ENCODE results near the gene LPP.

The LPP gene

GRCh38 chr3:188901126-188901525, 747.2 kb downstream of the LPP start:
- H3K4me2 ChIP-seq (ENCODE audit: low read length), result no peak overlapping the region
- H3K4me1 ChIP-seq (ENCODE audit: control insufficient read depth, low read length), result no peaks in the 10 kb centered on the region
- H3K79me2 ChIP-seq (ENCODE audit: control insufficient read depth, low read length), result no peaks in the 10 kb centered on the region
- TF ChIP-seq, protein P1, sequence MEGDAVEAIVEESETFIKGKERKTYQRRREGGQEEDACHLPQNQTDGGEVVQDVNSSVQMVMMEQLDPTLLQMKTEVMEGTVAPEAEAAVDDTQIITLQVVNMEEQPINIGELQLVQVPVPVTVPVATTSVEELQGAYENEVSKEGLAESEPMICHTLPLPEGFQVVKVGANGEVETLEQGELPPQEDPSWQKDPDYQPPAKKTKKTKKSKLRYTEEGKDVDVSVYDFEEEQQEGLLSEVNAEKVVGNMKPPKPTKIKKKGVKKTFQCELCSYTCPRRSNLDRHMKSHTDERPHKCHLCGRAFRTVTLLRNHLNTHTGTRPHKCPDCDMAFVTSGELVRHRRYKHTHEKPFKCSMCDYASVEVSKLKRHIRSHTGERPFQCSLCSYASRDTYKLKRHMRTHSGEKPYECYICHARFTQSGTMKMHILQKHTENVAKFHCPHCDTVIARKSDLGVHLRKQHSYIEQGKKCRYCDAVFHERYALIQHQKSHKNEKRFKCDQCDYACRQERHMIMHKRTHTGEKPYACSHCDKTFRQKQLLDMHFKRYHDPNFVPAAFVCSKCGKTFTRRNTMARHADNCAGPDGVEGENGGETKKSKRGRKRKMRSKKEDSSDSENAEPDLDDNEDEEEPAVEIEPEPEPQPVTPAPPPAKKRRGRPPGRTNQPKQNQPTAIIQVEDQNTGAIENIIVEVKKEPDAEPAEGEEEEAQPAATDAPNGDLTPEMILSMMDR (IDR thresholded peaks at IDR 0.05; ENCODE audit: low read depth, low read length, poor library complexity, severe bottlenecking), result no peak
- TF ChIP-seq EZH2phosphoT487 (IDR thresholded peaks at IDR 0.05; ENCODE audit: borderline replicate concordance, low read length), result no peak
- H3K9me3 ChIP-seq (ENCODE audit: control insufficient read depth, insufficient read depth, low read length), result no peaks in the 10 kb centered on the region
- no peaks in the 10 kb centered on the region for H3K27me3 ChIP-seq (ENCODE audit: control insufficient read depth, low read length)
- no peaks in the 10 kb centered on the region for H4K20me1 ChIP-seq (ENCODE audit: control insufficient read depth, insufficient read depth, low read depth, low read length)
- H3K27ac ChIP-seq (ENCODE audit: low read depth, low read length), result no peak overlapping the region
- no peak overlapping the region for H3K4me3 ChIP-seq (ENCODE audit: low read length)
- H3F3A ChIP-seq (ENCODE audit: control insufficient read depth, insufficient read depth), result no peaks in the 10 kb centered on the region
- no peaks in the 10 kb centered on the region for H3K36me3 ChIP-seq (ENCODE audit: control insufficient read depth, low read length)
- no peaks in the 10 kb centered on the region for H3K9me2 ChIP-seq (replicated peaks; ENCODE audit: control insufficient read depth, low read length)

DNA sequence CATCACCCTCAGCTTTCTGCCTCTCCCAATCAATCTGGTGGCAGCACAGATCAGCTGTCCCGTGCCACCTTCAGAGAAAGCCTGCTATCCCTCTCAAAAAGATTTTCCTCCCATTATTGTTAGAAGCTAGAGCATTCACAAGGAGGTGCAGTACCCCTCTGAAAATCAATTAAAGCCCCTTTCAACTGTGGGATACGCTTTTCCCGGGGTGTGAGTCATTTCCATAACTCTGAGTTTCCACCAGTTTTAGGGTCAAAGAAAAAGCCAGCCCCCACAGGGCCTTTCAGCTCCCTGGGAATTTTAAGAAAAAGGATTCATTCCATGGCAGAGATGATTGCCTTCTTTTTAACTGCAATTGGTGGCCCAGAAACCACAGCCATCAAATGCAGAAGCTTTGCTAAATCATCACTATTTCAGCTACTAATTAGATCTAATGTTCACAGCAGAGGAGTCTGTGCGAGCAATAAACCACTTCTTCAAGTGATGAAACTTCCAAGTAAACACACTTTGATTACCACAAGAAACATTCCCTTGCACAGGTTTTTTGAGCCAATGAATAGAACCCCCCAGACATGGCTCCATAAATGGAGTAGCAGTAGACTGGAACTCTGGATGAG, 747.8 kb downstream of the LPP start:
- H4K20me1 ChIP-seq (ENCODE audit: control insufficient read depth, insufficient read depth, low read depth, low read length), result no peaks in the 10 kb centered on the region
- H3K4me2 ChIP-seq (ENCODE audit: low read length), result no peak overlapping the region
- no peaks in the 10 kb centered on the region for H3K79me2 ChIP-seq (ENCODE audit: control insufficient read depth, low read length)
- H3K27me3 ChIP-seq (ENCODE audit: control insufficient read depth, low read length), result no peaks in the 10 kb centered on the region
- no peaks in the 10 kb centered on the region for H3K9me2 ChIP-seq (replicated peaks; ENCODE audit: control insufficient read depth, low read length)
- no peak overlapping the region for H3K4me3 ChIP-seq (ENCODE audit: low read length)
- no peaks in the 10 kb centered on the region for H3F3A ChIP-seq (ENCODE audit: control insufficient read depth, insufficient read depth)
- TF ChIP-seq, protein P1 (IDR thresholded peaks at IDR 0.05; ENCODE audit: low read depth, low read length, poor library complexity, severe bottlenecking), result no peak
- no peak for TF ChIP-seq EZH2phosphoT487 (IDR thresholded peaks at IDR 0.05; ENCODE audit: borderline replicate concordance, low read length)
- no peak overlapping the region for H3K27ac ChIP-seq (ENCODE audit: low read depth, low read length)
- no peaks in the 10 kb centered on the region for H3K4me1 ChIP-seq (ENCODE audit: control insufficient read depth, low read length)
- H3K36me3 ChIP-seq (ENCODE audit: control insufficient read depth, low read length), result no peaks in the 10 kb centered on the region
- no peaks in the 10 kb centered on the region for H3K9me3 ChIP-seq (ENCODE audit: control insufficient read depth, insufficient read depth, low read length)

DNA sequence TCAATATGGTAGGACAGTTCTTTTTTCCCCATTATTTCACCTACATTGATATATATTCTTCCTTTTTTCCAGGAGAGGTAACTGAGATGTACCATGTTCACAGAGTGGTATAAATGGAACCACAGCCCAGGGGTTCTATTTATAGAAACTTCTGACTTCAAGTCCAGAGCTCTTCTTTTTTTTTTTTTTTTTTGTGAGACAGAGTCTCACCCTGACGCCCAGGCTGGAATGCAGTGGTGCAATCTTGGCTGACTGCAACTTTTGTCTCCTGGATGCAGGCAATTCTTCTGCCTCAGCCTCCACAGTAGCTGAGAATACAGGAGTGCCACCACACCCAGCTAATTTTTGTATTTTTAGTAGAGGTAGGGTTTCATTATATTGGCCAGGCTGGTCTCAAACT, 750.7 kb downstream of the LPP start:
- no peak overlapping the region for H3K4me3 ChIP-seq (ENCODE audit: low read length)
- no peaks in the 10 kb centered on the region for H3K36me3 ChIP-seq (ENCODE audit: control insufficient read depth, low read length)
- no peaks in the 10 kb centered on the region for H3F3A ChIP-seq (ENCODE audit: control insufficient read depth, insufficient read depth)
- TF ChIP-seq, protein P1 (IDR thresholded peaks at IDR 0.05; ENCODE audit: low read depth, low read length, poor library complexity, severe bottlenecking), result no peak
- TF ChIP-seq EZH2phosphoT487 (IDR thresholded peaks at IDR 0.05; ENCODE audit: borderline replicate concordance, low read length), result no peak
- no peaks in the 10 kb centered on the region for H4K20me1 ChIP-seq (ENCODE audit: control insufficient read depth, insufficient read depth, low read depth, low read length)
- H3K27ac ChIP-seq (ENCODE audit: low read depth, low read length), result no peak overlapping the region
- H3K79me2 ChIP-seq (ENCODE audit: control insufficient read depth, low read length), result no peaks in the 10 kb centered on the region
- H3K27me3 ChIP-seq (ENCODE audit: control insufficient read depth, low read length), result no peaks in the 10 kb centered on the region
- H3K4me2 ChIP-seq (ENCODE audit: low read length), result no peak overlapping the region
- no peaks in the 10 kb centered on the region for H3K9me3 ChIP-seq (ENCODE audit: control insufficient read depth, insufficient read depth, low read length)
- H3K4me1 ChIP-seq (ENCODE audit: control insufficient read depth, low read length), result no peaks in the 10 kb centered on the region
- H3K9me2 ChIP-seq (replicated peaks; ENCODE audit: control insufficient read depth, low read length), result no peaks in the 10 kb centered on the region
